Middle frontal gyrus (tissue), 1 donor: ENCODE results near the gene FAR1.

Experiments
- DNase-seq: peaks from one replicate; pipeline ENCODE4 v3.0.0-alpha.2; 2015; ENCODE audit warnings: low spot score; ENCODE audit errors: extremely low spot score

FAR1 gene

DNA sequence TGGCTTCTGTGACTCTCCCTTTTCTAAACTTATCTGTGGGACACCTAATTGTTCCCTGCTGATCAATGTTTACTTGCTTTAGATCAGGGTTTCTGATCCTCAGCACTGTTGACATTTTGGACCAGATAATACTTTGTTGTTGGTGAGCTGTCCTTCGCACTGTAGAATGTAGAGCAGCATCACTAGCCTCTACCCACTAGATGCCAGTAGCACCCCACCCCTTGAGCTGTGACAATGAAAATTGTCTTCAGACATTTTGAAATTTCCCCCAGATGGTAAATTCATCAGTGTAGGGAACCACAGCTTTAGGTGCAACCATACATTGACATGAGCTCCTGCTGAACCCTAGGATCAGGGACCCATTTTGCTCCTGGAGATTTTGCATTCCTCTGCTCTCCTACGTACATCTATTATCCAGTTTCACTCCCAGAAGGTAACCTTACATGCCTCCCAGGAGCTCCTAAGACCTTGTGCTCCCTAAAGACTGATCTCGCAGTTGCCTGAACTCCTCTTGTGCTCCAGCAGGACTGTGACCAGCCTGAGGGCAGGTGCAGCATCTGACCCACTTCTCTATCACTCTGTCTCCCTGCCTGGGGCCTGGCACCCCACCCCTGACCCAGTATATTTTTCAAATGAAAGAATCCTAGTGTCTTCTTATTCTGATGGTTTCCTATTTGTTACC, 107.8 kb downstream of the FAR1 start:
- DNase-seq = no peak

DNA sequence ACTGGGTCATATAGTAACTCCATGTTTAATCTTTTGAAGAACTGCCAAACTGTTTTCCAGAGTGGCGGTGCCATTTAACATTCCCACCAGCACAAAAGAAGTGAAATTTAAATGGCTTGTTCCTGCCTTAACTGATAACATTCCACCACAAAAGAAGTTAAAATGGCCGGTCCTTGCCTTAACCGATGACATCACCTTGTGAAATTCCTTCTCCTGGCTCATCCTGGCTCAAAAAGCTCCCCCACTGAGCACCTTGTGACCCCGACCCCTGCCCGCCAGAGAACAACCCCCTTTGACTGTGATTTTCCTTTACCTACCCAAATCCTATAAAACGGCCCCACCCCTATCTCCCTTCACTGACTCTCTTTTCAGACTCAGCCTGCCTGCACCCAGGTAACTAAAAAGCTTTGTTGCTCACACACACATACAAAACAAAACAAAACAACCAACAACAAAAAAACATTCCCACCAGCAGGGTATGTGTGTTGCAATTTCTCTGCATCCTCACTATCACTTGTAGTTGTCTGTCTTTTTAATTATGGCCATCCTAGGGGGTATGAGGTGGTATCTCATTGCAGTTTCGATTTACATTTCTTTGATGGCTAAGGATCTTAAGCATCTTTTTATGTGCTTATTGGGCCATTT, 109.0 kb downstream of the FAR1 start:
- DNase-seq = no peak

DNA sequence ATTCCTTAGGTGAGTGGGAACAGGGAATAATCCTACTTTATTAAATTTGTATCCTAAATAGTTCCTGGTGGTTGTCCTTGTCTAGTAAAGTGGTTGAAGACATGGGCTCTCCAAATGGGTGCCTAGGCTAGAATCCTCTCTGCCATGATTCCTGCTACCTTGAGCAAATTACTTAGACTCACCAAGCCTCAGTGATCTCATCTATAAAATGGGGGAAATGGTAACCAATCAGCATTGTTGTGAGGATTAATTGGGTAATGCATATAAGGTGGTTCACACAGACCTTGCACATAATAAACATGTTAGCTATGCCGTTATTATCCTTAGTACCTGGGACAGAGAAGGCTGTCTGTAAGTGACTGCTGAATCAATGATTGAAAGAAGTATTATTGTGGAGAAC, 109.9 kb downstream of the FAR1 start:
- no peak for DNase-seq

DNA sequence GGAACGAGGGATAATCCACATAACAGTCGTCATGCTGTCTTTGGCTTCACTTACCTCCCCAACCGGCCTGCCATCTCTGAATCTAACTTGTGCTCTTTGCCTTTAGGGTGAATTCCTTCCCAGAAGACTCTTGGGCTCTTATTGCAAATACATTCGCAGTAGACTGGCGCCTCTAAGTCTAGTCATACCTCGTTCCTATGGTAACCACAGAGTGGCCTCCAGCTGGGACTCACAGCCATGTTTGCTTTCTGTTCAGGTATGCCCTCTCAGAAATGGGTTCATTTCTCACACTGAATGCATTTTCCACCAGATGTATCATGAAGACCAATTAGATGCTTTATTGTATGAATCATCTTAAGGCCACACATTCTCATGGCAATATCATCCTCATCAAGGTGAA, 112.7 kb downstream of the FAR1 start:
- no peak for DNase-seq
